Measurements from ENCODE around the gene GLIS1. TPM values are rescaled to one million over a fixed set of nuclear protein-coding genes. Genes with fewer than 3 reads are reported as not detected.

The GLIS1 gene
- total RNA-seq, 2 donors from 2014 or later: 0.20 to 0.22 TPM

DNA sequence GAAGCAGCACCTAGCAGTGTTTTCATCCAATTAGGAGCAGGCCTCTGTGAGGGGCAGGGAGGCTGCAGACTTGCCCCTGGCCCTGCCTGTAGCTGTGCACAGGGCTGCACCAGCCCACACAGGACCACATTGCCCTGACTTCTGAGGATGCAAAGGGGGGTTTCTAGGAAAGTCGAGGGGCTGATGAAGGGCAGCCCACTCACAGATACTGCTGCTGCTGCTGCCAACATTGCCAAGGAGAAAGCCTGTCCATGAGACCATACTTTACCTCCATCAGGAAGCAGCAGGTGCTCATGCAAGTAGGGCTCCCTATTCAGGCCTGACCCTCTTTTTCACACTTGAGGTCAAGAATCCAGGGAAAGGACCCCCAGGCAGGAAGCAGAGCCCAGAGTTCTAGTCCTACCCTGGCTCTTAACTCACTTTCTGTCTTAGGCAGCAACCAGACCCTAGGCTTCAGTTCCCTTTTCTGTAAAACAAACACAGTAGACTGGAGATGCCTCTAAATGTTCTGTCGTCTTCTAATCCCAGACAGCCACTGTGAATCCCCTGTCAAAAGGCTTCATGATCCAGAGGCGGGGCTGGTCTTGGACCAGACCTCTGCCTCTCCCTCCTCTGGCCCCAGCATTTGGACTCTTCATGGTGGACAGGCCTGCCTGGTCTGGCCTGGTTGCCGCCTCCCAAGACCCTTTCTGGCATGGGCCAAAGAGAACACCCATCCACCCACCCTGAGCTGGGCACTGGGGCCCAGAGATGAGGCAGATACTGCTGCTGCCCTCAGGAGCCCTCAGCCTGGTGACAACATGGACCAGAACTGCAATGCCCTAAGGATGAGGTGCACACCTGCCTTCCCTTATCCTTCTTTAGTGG lies 120.2 kb downstream of the GLIS1 start:
- peaks cover 0 to 2% of the 10 kb centered on the region in 2 donors for H3K9me3 ChIP-seq
- TF ChIP-seq CTCF (IDR thresholded peaks at IDR 0.05): no peak
- DNase-seq (ENCODE audit: low spot score): no peak
- H3K27ac ChIP-seq: no peak overlapping the region
- no peak overlapping the region for H3K4me3 ChIP-seq
- H3K27me3 ChIP-seq: no peaks in the 10 kb centered on the region
- no peaks in the 10 kb centered on the region for H3K4me1 ChIP-seq
- H3K36me3 ChIP-seq: no peaks in the 10 kb centered on the region

DNA sequence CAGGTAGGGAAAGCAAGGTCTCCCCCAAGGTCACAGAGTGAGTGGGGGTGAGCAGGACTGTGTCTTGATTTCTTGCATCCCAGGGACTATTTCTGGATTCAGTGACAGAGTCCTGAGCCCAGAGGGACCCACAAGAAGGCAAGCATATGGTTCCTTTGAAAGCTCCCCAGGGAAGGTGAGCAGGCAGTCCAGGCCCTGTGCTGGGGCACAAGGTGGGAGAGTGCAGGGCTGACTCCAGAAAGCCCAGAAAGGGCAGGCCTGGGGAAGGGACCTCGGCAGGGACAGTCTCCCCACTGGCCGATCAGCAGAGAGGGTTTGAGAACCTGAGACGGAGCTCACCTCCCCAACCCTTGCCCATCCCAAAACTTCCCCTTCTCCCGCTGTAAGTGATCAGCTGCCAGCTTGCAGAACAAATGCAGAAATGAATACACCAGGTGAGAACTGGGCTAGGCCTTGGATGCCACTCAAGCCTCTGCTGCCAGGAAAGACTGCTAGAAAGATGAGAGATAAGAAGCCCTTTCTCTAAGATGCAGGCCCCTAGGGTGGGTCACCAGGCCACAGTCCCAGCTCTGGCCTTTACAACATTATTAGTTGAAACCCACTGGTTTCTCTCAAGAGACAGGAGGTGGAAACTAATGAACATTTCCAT lies 121.0 kb downstream of the GLIS1 start:
- H3K4me1 ChIP-seq: no peaks in the 10 kb centered on the region
- no peak for DNase-seq (ENCODE audit: low spot score)

DNA sequence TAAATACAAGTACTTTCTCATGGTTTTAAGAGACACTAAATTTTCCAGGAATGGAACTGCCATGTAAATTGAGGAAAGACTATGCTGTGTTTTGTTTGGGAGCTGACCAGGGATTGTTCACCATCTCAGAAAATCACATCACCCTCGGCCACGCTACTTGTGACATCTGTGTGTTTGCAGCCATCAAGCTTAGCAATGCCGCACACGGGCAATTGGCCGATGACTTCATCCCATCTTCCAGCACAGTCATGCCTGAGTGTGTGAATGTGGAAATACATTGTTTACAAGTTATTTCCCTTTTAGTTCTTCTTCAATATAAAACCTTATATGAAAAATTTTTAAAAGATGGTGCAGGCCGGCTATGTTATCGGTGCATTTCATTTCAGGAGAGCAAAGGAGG lies 121.6 kb downstream of the GLIS1 start:
- Histone ChIP-seq H3K4me3 (no peak overlapping the region), H3K9me3 (no peaks in the 10 kb centered on the region), H3K27me3 (no peaks in the 10 kb centered on the region), H3K27ac (no peak overlapping the region), H3K4me1 (no peaks in the 10 kb centered on the region), H3K36me3 (no peaks in the 10 kb centered on the region)
- no peak for DNase-seq (ENCODE audit: low spot score)
- TF ChIP-seq CTCF (IDR thresholded peaks at IDR 0.05): no peak

More for the DNA sequence above, 121.0 kb downstream of the GLIS1 start:
- Histone ChIP-seq H3K9me3 (no peaks in the 10 kb centered on the region), H3K36me3 (no peaks in the 10 kb centered on the region), H3K4me3 (no peak overlapping the region), H3K27me3 (no peaks in the 10 kb centered on the region), H3K27ac (no peak overlapping the region)
- no peak for TF ChIP-seq CTCF (IDR thresholded peaks at IDR 0.05)

- TF ChIP-seq CTCF (IDR thresholded peaks at IDR 0.05): no peak
These were observed 122.0 kb downstream of the GLIS1 start for GRCh38 chr1:53616927-53617326.

GRCh38 chr1:53616511-53616910 lies 122.5 kb downstream of the GLIS1 start:
- H3K27me3 ChIP-seq: no peaks in the 10 kb centered on the region
- H3K27ac ChIP-seq: peak overlapping the region in 1 of 2 donors; percentile 4
- no peak overlapping the region for H3K4me3 ChIP-seq
- no peaks in the 10 kb centered on the region for H3K4me1 ChIP-seq
- H3K36me3 ChIP-seq: no peaks in the 10 kb centered on the region
- TF ChIP-seq CTCF (IDR thresholded peaks at IDR 0.05): no peak
- H3K9me3 ChIP-seq: peaks cover 0 to 5% of the 10 kb centered on the region in 2 donors
- no peak for DNase-seq (ENCODE audit: low spot score)

More at GRCh38 chr1:53616927-53617326, 122.0 kb downstream of the GLIS1 start:
- Histone ChIP-seq H3K27me3 (no peaks in the 10 kb centered on the region), H3K4me3 (no peak overlapping the region), H3K27ac (peak overlapping the region in 1 of 2 donors; percentile 4), H3K36me3 (no peaks in the 10 kb centered on the region), H3K9me3 (peaks cover 0 to 1% of the 10 kb centered on the region in 2 donors), H3K4me1 (no peaks in the 10 kb centered on the region)
- no peak for DNase-seq (ENCODE audit: low spot score)
